ENCODE data around the gene SLC25A4.
A peak's percentile ranks its signal among the peaks of the same experiment; 100 is the strongest.

The SLC25A4 gene

GRCh38 chr4:185142912-185143600 is at the start of gene SLC25A4:
TSS of gene SLC25A4 (plus strand) at chr4:185143266. CDS start at chr4:185143373, 107 bp downstream.
- TF ChIP-seq CTCF (conservative IDR thresholded peaks at IDR 0.05), result peak; percentile 62
- peak; percentile 80 for TF ChIP-seq ZFX (IDR thresholded peaks at IDR 0.05)
- peak within 1 kb of the TSS; percentile 80 for H3K27ac ChIP-seq

DNA sequence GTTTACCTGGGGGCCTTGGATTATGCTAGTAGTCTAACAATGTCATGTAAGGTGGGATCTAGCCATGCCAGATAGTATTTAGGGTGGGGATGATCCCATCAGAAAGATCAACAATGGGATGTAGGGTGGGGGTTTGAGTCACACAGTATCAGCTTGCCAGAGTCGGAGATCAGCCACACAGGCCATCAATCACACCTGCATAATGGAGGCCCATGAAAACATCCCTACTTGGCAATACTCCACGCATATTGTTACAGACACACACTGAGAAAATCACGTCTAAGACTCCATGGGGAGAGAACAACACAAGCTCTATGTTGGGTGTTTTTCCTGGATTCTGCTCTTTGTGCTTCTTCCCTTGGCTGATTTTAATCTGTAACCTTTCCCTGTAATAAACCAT is 49.5 kb upstream of the SLC25A4 start:
- H3K27ac ChIP-seq, result no peak overlapping the region
- TF ChIP-seq CTCF (conservative IDR thresholded peaks at IDR 0.05) (no peak), ZFX (IDR thresholded peaks at IDR 0.05) (no peak)

- TF ChIP-seq CTCF (conservative IDR thresholded peaks at IDR 0.05) (peak; percentile 77), ZFX (IDR thresholded peaks at IDR 0.05) (no peak)
- no peak overlapping the region for H3K27ac ChIP-seq
Measured at GRCh38 chr4:185096032-185096653, 46.9 kb upstream of the SLC25A4 start.

DNA sequence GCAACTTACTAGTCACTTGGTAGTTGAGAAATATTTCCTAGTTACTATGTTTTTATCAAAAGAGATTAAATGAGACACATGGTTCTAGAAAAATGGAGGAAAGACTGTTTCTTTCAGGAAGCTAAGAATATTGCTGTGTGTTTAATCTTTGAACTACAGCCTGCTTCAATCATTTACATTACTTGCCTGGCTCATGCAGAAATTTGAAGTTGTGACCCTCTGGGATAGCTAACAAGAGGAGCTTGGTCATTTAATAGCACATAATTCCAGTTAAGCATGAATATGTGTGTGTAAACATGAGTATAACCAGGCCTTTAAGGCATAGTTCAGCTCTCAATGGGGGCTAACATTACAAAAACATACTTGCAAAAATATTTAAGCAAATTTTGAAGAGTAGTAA is 44.6 kb upstream of the SLC25A4 start:
- H3K27ac ChIP-seq, result no peak overlapping the region
- no peak for TF ChIP-seq CTCF (conservative IDR thresholded peaks at IDR 0.05)
- no peak for TF ChIP-seq ZFX (IDR thresholded peaks at IDR 0.05)

- TF ChIP-seq CTCF (conservative IDR thresholded peaks at IDR 0.05), result no peak
- TF ChIP-seq ZFX (IDR thresholded peaks at IDR 0.05), result no peak
- no peak overlapping the region for H3K27ac ChIP-seq
Measured at GRCh38 chr4:185099024-185099682, 43.9 kb upstream of the SLC25A4 start.

DNA sequence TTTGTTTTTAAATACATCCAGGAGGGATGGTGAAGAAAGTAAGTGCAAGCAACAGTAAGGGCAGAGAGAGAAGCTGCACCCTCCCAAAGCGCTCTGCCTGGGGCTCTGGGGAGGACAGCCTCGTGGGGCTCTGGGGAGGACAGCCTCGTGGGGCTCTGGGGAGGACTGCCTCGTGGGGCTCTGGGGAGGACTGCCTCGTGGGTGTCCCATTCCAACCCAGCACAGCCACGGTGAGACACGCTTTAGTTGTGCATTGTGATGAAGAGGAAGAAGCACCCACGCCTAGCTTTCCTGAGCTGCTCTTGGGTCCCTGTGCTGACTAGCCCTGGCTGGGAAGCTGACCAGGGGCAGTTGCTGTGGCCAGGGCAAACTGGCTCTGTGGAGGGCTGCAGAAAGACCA is 43.1 kb upstream of the SLC25A4 start:
- no peak overlapping the region for H3K27ac ChIP-seq
- TF ChIP-seq CTCF (conservative IDR thresholded peaks at IDR 0.05), result no peak
- no peak for TF ChIP-seq ZFX (IDR thresholded peaks at IDR 0.05)

DNA sequence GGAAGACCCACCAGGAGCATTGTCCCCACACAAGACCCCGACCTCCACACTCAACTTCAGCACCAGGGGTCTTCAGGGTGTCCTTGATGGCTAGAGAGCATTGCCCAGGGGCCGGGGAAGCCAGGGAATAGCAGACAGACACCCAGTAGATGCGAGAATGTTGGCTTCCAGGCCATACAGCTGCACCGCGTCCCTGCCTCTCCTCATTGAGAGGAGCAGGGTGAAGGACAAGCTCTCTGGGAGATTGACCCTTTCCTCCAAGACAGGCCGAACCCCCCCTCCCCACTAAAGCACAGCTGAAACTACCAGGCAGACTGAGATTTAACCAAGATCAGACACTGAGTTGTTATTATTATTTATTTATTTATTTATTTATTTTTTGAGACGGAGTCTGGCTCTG is 42.6 kb upstream of the SLC25A4 start:
- no peak for TF ChIP-seq ZFX (IDR thresholded peaks at IDR 0.05)
- TF ChIP-seq CTCF (conservative IDR thresholded peaks at IDR 0.05), result no peak
- no peak overlapping the region for H3K27ac ChIP-seq

All from C4-2B (cell line).